ENCODE measurements around the gene MZB1.
A peak's percentile ranks its signal among the peaks of the same experiment; 100 is the strongest.
"Not testable (repeated sequence)": the region's sequence is repeated elsewhere in the genome, so short reads cannot be mapped to it uniquely, and the experiment has no call there.

MZB1 gene

DNA sequence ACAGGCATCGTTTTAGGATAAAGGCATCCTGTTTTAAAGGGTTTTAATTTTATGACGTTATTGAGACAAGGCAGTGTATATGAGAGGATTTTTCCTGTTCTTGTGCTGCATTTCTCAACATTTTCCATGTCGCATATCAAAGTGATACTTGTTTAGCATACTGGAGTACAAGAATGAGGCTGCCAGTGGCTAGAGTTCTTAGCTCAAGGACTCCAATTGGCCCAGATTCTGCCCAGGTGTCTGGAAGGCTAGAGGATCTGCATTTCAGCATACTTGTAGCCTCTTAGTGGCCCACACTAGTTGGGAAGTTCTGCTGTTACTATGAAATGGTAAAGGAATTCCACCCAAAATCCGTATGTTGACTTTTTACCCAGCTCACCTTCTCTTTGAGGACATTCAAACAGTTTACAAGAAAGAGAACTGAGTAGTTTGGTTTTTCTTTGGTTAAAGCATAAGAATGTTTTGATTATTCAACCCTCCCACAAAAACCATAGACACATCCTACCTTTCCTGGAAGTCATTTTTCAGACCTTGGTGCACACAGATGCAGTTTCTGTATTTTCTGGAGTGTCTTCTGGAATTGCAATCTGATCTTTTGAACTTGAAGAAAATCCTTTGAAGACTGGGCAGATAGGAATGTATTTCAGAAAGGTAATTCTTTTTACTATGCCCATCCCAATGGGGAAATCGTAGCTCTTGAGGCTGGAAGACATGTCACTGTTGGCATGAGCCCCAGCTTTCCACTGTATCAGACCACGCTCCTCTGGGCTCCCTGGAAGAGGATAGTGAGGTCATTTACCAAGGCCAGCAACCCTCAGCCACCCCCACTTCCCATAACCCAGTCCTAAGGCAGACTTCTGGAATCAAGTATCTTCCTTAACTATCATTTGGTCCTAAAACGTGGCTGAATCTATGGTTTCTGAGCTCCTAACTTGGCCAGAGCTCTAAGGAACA, 18.0 kb downstream of the MZB1 start:
- no peak for DNase-seq

DNA sequence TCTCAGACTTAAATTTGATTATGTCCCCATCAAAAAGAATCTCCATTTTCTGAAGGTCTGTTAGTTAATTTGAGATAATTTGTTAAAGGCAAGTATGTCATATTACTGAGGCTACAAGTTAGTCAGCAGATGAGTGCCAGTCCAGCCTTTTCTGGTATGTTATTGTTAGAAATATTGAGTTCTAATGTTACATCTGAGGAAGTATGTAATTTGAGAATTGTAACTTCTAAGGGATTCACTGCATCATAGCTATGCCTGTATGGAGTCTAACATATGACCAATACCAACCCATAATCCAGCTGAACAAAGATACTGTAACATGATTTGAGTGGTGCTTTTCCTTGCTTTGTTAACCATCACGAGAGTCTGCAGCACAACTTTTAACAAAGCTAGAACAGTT, 20.5 kb downstream of the MZB1 start:
- DNase-seq, result no peak

DNA sequence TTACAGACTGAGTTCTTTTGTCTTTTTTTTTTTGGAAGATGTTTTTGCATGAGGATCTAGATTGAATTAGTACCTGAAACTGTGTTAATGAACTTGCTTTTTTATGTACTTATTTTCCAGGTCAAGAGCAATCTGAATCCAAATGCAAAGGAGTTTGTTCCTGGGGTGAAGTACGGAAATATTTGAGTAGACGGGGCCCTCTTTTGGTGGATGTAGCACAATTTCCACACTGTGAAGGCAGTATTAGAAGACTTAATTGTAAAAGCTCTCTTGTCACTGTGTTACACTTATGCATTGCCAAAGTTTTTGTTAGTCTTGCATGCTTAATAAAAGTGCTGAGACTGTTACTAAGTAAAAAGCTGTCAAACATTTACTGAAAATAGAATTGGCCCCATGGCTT, 21.1 kb downstream of the MZB1 start:
- DNase-seq, result no peak

DNA sequence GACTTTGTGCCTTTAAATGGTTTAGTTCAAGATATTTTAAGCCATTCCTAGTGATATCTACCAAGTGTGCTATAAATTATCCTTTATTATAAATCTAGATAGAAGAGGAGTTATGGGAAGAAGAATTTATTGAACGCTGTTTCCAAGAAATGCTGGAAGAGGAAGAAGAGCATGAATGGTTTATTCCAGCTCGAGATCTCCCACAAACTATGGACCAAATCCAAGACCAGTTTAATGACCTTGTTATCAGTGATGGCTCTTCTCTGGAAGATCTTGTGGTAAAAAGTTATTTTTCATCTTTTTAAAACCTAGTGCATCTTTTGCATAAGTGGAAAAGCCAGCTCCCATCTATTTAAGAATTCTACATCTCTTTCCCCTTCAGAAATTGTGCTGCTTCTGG, 25.2 kb downstream of the MZB1 start:
- DNase-seq, result no peak

DNA sequence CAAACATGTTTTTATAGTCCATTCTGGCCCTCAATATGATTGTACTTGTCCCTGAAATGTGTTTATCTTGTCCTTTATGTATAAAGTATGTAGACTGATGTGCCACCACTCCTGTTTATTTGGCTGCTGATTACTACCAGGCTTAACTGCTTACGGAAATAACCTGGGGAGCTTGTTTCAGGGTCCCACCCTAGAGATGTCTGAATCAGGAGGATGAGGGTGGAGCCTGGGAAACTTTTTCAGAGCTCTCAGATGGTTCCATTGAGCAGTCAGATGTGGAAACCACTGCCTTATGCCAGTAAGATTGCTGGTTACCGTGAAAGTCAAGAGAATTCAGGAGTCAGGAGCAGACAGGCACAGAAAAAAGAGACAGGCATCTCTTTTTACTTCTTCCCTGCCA, 25.8 kb downstream of the MZB1 start:
- DNase-seq, result no peak

DNA sequence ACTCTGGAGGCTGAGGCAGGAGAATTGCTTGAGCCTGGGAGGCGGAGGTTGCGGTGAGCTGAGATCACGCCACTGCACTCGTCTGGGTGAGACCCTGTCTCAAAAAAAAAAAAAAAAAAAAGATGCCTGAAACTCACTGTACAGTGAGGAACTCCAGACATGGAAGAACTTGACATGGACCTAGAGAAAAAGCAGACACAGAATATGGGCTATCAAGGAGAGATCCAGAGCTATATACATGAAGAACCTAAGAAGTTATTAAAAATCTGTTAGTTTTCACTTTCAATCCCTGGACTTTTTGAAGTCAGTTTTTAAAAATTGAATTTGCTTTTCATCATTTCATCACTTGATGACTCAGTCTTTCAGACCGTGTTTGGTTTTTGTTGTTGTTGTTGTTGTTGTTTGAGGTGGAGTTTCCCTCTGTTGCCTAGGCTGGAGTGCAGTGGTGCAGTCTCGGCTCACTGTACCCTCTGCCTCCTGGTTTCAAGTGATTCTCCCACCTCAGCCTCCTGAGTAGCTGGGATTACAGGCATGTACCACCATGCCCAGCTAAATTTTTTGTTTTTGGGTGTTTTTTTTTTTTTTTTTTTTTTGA, 27.8 kb downstream of the MZB1 start:
- no peak for DNase-seq

DNA sequence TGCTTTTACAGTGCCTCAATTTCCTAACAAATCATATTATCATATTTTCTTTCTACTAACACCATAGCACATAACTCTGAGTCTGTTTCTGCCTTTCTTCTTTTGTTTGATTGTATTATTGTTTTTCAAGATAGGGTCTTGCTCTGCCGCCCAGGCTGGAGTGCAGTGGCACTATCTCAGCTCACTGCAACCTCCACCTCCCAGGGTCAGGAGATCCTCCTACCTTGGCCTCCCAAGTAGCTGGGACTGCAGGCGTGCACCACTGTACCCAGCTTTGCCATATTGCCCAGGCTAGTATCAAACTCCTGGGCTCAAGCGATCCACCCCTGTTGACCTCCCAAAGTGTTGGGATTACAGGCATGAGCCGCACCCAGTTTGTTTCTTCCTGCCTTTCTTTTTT, 29.3 kb downstream of the MZB1 start:
- no peak for DNase-seq

DNA sequence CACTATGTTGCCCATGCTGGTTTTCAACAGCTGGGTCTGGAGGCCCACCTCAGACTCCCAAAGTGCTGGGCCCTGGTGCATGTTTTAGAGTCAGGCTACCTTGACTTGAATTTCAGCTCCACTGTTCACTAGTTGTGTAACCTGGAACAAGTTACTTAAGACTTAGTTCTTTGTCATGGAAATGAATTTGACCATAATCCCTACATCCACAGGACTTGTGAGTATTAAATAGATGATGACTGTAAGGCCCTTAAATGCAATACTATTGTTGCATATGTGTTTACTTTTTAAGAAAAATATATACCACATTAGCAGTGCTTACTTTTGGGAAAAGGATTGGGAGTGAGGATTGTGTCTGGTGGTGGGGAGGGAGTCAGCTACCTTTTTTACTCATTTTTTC, 31.6 kb downstream of the MZB1 start:
- no peak for DNase-seq

DNA sequence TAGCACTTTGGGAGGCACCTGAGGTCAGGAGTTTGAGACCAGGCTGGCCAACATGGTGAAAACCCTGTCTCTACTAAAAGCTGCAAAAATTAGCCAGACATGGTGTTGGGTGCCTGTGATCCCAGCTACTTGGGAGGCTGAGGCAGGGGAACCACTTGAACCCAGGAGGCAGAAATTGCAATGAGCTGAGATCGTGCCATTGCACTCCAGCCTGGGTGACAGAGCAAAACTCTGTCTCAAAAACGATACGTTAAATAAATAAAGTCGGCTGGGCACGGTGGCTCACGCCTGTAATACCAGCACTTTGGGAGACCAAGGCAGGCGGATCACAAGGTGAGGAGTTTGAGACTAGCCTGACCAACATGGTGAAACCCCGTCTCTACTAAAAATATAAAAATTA, 33.8 kb downstream of the MZB1 start:
- DNase-seq, result not testable (repeated sequence)

DNA sequence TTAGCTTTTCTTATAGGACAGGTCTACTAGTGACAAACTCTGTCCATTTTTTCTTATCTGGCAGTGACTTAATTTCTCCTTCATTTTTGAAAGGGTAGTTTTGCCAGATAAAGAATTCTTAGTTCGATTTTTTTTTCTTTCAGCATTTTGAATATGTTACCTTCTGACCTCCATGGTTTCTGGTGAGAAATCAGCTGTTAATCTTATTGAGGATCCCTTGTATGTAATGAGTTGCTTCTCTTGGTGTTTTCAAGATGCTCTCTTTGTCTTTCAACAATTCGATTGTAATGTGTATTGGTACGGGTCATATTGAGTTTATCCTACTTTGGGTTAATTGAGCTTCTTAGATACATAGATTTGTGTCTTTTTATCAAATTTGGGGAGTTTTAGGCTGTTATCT, 35.5 kb downstream of the MZB1 start:
- DNase-seq, result no peak

DNA sequence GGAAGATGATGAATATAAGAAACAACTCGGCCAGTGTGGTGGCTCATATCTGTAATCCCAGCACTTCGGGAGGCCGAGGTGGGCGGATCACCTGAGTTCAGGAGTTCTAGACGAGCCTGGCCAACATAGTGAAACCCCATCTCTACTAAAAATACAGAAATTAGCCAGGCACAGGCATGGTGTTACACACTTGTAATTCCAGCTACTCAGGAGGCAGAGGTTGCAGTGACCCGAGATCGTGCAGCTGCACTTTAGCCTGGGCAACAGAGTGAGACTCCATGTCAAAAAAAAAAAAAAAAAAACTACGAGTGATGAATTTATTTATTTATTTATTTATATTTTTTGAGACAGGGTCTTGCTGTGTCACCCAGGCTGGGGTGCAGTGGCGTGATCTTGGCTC, 41.9 kb downstream of the MZB1 start:
- DNase-seq, result not testable (repeated sequence)

DNA sequence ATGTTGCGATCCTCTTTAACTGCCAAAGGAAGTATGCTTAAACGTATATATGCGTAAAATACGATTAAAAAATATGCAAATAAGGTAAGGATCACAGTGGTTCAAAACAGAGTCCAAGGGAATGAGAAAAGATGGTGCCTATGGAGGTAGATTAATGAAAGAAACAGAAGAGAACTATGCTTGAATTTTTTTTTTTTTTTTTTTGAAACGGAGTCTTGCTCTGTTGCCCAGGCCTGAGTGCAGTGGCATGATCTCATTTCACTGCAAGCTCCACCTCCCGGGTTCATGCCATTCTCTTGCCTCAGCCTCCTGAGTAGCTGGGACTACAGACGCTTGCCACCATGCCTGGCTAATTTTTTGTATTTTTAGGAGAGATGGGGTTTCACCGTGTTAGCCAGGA, 44.3 kb downstream of the MZB1 start:
- not testable (repeated sequence) for DNase-seq

DNA sequence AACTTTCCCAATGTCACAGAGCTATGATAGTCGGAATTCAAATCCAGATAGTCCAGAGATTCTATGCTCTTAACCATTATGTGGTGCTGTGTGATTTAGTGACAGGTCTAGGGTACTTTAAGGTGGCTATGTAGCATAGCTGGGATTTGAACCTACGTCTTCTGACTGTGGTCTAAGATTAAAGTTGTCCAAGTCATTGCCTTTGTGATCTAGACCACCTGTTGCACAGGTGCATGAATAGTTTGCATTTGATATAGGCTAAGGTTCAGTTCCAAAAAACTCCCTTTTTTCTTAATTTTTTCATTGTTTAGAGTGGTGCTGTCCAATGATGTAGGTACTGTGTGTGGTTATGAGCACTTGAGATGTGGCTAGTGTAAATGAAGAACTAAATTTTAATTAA, 45.5 kb downstream of the MZB1 start:
- no peak for DNase-seq

DNA sequence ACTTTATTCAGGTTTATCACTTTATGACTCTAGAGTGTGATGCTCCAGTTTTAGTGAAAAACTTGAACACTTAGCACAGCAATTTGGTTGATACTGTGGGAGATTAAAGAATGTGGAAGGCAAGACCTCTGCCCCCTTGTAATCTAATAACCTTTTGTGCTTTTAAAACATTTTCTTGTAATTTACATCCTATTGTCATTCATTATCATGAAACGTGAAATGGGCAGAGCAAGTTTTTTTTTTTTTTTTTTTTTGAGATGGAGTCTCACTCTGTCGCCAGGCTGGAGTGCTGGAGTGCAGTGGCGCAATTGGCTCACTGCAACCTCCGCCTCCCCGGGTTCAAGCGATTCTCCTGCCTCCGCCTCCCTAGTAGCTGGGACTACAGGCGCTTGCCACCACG, 46.2 kb downstream of the MZB1 start:
- DNase-seq, result no peak

DNA sequence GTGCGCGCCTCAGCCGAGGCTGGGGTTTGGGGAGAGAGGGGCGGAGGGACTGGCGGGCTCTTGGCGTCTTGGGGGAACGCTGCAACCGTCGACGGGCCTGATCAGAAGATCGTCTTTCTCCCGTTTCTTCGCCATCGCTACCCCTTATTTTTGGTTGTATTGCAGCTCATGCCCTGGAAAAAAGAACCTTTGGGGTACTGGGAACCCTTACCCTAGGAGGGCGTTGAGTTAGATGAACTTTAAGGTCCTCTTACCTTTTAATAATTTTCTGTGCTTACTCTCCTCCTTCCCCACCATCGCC, 47.3 kb downstream of the MZB1 start:
- no peak for DNase-seq

DNA sequence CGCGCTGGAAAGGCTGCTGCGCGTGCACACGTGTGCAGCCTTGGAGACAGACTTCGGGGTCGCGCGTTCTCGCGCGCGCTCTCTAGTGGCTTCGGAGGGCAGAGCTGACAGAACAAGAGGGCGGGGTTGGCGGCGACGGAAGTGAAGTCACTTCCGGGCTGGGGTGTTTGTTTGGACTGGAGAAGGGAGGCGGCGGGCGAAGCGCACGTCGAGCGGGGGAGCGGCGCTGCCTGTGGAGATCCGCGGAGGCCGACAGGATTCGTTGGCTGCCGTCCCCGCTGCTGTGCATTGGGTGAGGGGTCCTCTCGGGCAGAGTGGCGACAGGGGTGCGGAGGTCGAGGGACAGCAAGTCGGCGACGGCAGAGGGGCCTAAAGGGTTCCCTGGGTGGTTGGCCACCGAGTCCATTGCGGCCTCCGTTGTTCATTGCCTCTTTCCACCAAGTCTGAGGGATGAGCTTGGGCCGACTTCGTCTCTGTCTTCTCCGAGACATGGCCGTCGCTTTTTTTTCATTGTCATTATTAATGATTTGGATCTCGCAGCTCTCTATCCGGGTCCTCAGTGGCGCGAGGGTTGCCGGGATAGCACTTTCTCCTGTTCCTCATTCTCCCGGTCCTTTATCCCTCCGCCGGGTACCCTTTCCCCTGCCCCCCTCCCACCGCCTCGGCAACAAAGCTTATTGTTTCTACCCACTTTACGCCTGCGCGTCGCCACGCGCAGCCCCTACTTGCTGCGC, 47.9 kb downstream of the MZB1 start, which contains the start of gene PAIP2:
PAIP2 (plus strand) TSS at position 166 of the 734 bp plus-strand sequence. CDS start 21,931 bp downstream, outside the sequence.
- DNase-seq, result peak; percentile 95

DNA sequence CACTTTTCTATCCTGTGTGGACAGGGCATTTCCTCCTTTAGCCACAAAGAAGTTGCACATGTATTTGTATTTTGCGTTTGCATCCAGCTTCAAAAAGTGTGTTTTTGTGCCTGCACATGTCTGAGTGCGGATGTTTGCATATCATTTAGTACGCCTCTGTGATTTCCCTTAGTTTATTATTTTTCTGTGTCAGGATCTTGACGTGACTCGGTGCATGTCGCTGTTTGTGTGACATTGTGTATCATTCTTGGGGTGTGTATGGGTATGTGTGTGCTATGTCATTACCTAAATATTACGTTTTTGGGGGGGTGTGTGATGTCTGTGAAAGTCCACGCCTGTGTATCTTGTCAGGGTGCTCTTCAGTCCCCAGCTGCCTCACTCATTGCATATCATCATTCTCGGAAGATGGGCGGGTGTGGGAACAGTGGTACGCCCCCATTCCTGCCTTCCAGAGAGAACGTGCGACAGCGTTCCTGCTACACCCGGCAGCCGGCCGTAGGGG, 48.5 kb downstream of the MZB1 start:
- no peak for DNase-seq

DNA sequence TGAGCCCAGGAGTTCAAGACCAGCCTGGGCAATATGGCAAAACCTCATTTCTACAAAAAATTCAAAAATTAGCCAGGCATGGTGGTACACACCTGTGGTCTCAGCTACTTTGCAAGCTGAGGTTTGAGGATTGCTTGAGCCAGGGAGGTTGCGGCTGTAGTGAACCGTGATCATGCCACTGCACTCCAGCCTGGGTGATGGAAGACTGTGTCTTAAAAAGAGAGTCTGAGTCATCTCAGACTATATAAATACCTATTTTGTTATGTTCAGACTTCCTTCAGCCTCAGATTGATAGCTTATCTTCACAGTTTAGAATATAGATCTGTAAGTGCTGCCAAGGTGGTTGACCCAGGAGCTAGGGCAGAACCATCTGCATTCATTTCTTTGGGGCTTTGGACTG, 49.7 kb downstream of the MZB1 start:
- DNase-seq, result no peak

All from midbrain (tissue), 1 donor.